GM18519 (cell line): Measurements from ENCODE around the gene MYO16.

ENCODE experiments used
- ATAC-seq: cut with Tn5 transposase; IDR thresholded peaks from one replicate; pipeline ENCODE4 v1.9.1; 2021; ENCODE audit warnings: mild to moderate bottlenecking, moderate library complexity; ENCODE audit not compliant: unreplicated experiment, low FRiP score

MYO16 gene

GRCh38 chr13:108629181-108629752 lies at the start of gene MYO16:
Gene MYO16, plus strand, starts transcription at chr13:108629611. Its CDS starts 234 bp downstream, at chr13:108629845.
- no peak for ATAC-seq

DNA sequence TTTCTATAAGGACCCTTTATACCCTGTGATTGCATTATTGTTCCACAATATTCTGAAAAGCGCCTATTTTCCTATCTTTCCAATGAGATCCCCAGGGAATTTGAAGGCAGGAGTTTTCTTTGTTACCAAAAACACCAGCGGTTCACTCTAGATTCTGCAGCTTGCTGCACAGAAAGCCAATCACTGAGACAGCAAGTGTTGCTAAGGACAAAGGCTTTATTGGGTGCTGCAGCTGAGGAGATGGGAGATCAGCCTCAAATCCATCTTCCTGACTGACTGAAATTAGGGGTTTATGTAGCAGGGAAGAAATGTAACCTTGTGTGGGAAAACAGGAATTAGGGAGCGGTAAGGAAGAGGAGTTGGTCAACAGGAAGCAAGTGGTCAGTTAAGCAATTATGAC lies 42.6 kb upstream of the MYO16 start:
- ATAC-seq = no peak

- ATAC-seq = no peak
These were observed 40.9 kb upstream of the MYO16 start for GRCh38 chr13:108588516-108588915.

DNA sequence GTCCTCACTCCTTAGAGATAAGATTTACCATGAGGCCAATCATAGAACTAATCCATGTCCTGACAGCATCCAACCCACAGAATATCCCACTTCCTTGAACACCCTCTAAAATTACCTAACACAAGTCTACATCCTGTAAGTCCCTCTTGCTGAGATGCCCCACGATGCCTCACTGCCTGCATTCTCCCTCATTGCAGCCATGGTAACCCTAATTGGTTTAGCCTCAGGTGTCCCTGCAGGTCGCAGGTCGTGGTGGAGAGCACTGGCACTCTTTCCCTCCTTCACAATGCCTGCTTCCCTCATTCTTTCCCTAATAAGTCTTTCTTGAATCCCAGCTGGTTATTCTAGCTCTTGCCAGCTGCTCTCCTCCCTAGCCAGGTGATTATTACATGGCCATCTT lies 35.3 kb upstream of the MYO16 start:
- ATAC-seq = no peak

GRCh38 chr13:108595436-108596274 lies 33.8 kb upstream of the MYO16 start:
- no peak for ATAC-seq

DNA sequence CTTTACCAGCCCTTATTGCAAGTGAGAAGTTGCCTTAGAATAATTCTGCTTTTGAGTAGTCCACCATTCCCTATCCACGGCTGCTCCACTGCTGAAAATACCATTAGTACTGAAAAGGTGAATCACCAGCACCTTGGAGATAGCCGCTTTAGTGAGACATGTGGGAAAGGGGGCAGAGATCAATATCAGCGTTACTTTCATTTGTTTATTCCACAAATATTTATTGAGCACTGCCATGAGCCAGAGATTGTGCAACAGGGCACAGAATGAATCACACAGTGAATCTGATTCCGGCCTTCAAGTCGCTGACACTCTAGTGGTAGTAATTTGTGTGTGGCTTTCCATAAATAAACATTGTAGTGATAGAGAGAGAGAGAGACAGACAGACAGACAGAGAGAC lies 31.5 kb upstream of the MYO16 start:
- ATAC-seq = no peak

GRCh38 chr13:108606424-108606823 lies 23.0 kb upstream of the MYO16 start:
- ATAC-seq = no peak

DNA sequence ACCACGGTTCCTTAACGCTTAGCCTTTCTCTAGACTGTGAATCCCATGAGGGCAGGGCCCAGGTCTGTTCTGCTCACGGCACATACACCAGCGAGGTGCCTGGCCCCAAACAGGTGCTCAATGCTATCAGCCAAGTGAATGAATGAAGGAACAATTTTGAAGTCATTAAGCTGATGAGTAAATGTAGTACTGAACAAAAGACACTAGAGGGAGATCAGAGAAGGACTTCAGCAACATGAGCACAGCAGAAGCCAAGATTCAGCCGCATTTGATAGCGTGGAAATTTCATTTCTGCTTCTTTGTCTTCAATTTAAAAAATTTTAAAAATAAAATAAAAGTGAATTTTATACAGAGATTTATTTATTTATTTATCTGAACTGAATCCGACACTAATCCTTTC lies 20.1 kb upstream of the MYO16 start:
- no peak for ATAC-seq

- ATAC-seq = no peak
These were observed 18.9 kb upstream of the MYO16 start for GRCh38 chr13:108610507-108610906.

DNA sequence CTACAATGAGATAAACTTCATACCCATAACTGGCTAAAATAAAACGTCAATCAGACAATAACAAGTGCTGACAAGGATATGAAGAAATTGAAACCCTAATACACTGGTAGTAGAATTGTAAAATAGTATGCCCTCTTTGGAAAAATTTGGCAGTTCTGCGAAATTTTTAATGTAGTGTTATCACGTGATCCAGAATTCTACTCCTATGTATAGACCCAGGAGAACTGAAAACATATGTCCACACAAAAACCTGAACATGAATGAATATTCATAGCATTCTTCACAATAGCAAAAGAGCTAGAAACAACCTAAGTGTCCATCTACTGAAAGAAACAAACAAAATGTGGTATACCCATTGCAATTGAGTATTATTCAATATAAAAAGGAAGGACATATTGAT lies 14.2 kb upstream of the MYO16 start:
- ATAC-seq = no peak

DNA sequence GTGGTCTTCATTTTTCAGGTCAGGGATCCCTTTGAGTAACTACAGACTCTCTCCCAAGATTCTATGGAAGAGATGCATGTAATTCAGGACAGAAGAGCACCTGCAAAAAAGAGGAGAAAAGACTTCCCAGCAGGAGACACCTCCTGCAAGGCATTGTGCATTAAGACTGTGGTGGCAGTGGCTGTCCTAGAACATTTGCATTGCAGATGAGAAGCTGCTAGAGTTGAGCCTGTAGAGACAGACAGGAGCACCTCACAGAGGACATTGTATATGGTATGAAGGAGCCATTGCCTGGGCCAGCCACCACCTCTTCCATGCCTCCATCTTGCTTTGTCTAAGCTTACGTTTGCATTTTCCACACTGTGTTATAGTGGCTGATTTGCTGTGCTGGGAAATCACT lies 11.2 kb upstream of the MYO16 start:
- ATAC-seq = no peak

- no peak for ATAC-seq
These were observed 7.9 kb upstream of the MYO16 start for GRCh38 chr13:108621462-108621861.

- ATAC-seq = no peak
These were observed 5.3 kb upstream of the MYO16 start for GRCh38 chr13:108624108-108624507.

- no peak for ATAC-seq
These were observed 4.4 kb upstream of the MYO16 start for GRCh38 chr13:108624979-108625378.

DNA sequence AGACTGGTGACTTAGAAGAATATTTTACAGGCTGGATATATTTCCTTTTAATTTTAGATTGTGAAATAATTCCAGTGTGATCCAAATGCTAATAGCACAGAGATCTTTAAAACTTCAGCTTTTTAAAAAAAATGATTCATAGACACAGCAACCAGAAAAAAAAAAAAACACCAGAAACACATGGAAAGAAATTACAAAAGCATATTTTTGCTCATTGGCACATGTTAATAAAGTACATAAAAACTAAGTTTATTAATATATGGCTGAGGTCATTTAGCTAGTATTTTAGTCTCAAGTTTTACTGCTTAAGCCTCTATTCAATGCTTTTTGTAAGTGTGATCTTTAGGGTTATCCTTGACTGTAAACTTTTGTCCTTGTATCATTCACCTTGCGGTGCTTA lies 577 bp downstream of the MYO16 start:
- ATAC-seq = no peak

- no peak for ATAC-seq
These were observed 3.3 kb downstream of the MYO16 start for GRCh38 chr13:108632649-108633167.

DNA sequence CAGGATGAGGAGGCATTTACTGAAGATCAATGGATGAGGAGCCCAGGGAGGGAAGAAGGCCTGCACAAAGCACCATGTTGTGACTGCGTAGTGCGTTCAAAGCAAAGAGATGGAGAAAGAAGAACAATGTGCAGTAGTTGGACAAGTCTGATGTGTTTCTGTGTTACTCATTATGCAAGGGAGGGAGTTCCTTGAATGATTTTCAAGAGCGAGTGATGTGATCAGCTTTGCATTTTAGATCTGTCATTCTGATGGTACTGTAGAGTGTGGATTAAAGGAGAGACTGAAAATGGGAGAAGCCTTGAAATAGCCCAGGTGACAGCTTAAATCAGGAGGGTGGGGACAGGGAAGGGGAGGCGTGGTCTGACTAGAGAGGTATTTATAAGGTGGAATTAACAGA lies 9.5 kb downstream of the MYO16 start:
- no peak for ATAC-seq

- ATAC-seq = no peak
These were observed 14.4 kb downstream of the MYO16 start for GRCh38 chr13:108643646-108644353.

- ATAC-seq = no peak
These were observed 16.0 kb downstream of the MYO16 start for GRCh38 chr13:108645376-108645775.

- no peak for ATAC-seq
These were observed 20.9 kb downstream of the MYO16 start for GRCh38 chr13:108650271-108650670.

GRCh38 chr13:108656742-108657141 lies 27.3 kb downstream of the MYO16 start:
- no peak for ATAC-seq
